OCI-LY3 (cell line): Measurements from ENCODE around the gene PDCL3.

Source experiments
- EZH2phosphoT487 ChIP-seq: fragments of 200-600 bp; shearing (Covaris generic); IDR thresholded peaks from 2 replicates; pipeline ENCODE4 v1.6.1; 2018; ENCODE audit warnings: antibody characterized with exemption, mixed run types, low read depth
- TF ChIP-seq, protein P1 (sequence below): fragments of 200-600, 300-600 bp; sonication (generic); IDR thresholded peaks from 2 replicates; pipeline ENCODE4 v1.5.1; 2014; ENCODE audit warnings: antibody characterized with exemption, low read length, low read depth

GRCh38 chr2:100562613-100563406 lies at the start of gene PDCL3:
- TF ChIP-seq, protein P1, sequence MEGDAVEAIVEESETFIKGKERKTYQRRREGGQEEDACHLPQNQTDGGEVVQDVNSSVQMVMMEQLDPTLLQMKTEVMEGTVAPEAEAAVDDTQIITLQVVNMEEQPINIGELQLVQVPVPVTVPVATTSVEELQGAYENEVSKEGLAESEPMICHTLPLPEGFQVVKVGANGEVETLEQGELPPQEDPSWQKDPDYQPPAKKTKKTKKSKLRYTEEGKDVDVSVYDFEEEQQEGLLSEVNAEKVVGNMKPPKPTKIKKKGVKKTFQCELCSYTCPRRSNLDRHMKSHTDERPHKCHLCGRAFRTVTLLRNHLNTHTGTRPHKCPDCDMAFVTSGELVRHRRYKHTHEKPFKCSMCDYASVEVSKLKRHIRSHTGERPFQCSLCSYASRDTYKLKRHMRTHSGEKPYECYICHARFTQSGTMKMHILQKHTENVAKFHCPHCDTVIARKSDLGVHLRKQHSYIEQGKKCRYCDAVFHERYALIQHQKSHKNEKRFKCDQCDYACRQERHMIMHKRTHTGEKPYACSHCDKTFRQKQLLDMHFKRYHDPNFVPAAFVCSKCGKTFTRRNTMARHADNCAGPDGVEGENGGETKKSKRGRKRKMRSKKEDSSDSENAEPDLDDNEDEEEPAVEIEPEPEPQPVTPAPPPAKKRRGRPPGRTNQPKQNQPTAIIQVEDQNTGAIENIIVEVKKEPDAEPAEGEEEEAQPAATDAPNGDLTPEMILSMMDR, result peak; percentile 22; the same call in 1 of the 2 replicates
- no peak for TF ChIP-seq EZH2phosphoT487
